A172 (cell line): ENCODE measurements around the gene ADGRG3. TPM values are rescaled to one million over a fixed set of nuclear protein-coding genes. Genes with fewer than 3 reads are reported as not detected.

Experiments
- DNase-seq: peaks from one replicate; pipeline ENCODE4 v3.0.0-alpha.2; 2015; ENCODE audit warnings: low spot score
- total RNA-seq: library from RNA; depleted of rRNA; stranded (reverse); fragments of >200 nt; shearing (Covaris generic); gene quantifications from 2 replicates; pipeline ENCODE4 v1.2.3, GENCODE V29; 2014; rRNA removed

The ADGRG3 gene
- total RNA-seq, result not detected in 2 replicates

DNA sequence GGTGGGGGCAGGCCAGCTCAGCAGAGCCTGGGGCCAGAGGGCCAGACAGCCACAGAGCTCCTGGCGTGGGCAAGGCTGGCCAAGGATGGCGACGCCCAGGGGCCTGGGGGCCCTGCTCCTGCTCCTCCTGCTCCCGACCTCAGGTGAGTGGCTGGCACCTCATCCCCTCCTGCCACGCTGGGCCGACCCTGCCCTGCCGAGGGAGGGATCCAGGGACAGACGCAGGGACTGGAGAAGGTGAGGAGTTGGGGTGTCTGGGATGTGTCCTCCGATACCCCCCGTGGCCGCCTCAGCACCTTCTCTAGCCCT is at the start of gene ADGRG3:
TSS of gene ADGRG3 (plus strand) at position 44 of the 309 bp plus-strand sequence. CDS start at position 86, 42 bp downstream.
- no peak for DNase-seq

DNA sequence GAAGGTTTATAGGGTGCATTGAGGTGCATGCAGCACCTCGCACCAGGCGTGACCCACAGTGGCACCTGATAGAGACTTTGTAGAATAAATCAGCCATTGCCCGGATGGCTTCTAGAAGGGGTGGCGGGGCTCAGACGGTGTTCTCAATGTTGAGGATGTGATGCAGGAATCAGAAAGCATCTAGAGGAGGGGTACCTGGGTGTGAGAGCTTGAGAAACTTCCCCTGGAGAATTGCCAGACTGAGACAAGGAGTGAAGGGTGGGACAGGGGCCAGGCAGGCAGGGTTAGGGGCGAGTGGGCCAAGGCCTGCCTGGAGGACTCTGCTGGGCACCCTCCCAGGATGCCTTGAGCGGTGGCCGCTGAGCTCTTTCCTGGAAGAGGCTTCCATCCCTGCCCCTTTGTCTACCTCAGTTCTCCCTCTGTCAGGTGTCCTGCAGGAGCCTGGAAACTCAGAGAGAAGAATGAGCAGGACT is 48.9 kb upstream of the ADGRG3 start:
- DNase-seq, result no peak

DNA sequence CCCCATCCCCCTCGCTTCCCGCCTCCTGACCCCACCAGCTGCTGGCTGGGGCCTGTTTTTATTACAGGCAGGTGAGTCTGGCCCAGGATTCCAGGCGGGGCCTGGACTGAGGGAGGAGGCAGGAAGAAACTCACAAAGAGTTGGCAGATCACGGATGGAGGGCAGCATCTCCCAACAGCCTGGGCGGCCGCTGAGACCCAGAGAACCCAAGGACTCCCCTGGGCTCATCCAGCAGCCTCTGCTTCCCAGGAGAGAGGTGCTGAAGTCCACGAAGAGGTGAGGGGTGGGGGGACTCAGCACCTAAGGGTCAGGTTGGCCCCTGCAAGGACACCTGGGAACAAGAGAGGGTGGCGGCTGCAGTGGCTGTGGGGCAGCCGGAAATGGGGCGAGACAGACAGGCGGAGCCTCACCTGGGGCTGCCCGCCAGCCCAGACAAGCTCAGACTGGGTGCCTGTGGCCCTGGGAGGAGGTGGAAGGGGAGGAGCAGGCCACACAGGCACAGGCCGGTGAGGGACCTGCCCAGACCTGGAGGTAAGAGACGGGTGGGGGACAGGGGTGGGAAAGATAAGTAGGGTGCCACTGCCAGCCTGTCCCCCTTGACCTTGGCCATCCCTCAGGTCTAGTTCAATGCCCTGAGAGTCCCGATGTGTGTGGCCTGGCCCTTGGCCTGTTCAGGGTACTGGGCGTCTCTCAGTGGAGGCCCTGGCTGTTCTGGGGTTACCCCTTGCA is 48.3 kb upstream of the ADGRG3 start:
- no peak for DNase-seq

DNA sequence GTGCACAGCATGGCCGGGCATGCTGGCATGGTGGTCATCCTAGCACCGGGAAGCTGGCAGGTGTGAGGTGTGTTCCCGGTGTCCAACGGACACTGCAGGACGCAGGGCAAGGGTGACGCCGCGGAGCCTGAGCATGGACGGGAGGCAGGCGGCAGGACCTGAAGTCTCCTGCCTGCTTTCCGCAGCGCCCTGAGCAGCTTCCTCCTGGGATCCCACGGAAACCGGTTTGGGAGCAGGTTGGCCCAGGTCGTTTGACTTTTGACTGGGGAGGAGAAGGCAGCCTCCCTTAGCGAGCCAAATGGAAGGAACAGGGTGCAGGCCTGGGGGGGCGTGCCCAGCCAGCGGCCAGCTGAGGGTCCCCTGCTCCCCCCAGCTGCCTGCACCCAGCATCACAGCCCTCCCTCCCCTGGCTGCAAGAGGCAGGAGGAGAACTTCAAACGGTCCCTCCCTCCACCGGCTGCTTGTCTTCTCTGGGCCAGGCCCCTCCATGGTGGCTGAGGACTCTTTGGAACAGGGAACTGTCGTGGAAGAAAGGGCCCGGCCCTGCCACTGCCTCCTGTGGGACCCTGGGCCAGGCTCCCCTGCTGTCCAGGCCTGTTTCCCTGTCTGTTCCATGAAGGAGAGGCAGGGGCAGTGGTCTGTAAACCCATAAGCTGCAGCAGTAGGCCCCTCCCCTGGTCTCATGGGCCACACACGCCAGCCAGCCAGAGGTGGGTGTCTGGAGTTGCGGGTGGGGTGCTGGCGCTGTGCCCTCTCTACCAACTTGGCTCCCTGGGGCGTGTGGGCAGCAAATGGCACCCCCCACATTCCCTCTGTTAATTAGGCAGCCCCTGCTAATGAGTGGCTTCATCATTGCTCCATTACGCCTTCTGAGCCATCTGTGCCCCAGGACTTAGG is 47.5 kb upstream of the ADGRG3 start:
- DNase-seq, result no peak

GRCh38 chr16:57621521-57622271 is 46.4 kb upstream of the ADGRG3 start:
- DNase-seq, result no peak

DNA sequence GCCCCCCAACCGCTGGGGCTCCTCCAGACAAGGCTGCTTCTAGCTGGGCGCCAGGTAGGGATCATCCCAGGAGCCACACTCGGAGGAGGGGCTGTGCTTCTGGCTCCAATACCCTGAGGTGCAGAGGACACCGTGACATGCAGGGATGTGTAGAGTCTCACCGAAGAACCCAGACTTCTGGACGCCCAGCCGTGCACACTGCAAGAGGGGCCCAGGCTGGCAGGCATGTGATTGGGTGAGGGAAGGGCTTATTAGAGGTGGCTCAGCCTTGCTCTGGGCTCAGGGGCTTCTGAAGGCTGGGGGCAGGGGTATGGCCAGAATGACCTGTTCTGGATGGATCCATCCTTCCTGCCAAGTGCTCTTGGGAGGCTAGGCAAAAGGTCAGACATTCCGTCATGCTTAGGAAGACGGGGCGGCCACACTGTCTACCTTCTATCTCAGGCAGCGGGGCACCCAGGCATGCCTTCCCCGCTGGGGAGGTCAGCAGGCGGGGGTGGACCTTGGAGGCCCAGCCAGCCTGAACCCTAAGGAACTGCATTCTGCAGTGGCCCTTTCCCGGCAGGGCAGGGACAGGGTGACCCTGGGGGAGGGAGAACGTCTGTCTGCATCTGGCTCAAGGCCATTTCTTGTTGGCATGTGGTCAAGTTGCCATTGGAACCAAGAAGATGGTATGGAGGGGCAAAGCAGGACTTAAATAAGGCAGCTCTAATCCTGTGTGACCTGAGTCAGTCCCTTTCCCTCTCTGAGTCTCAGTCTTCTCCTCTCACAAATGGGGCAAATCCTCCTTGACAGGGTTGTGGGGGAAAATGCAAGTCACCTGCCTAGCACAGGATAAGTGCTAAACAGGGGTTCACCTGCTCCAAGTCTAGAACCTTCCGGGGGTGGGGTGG is 45.5 kb upstream of the ADGRG3 start:
- no peak for DNase-seq

DNA sequence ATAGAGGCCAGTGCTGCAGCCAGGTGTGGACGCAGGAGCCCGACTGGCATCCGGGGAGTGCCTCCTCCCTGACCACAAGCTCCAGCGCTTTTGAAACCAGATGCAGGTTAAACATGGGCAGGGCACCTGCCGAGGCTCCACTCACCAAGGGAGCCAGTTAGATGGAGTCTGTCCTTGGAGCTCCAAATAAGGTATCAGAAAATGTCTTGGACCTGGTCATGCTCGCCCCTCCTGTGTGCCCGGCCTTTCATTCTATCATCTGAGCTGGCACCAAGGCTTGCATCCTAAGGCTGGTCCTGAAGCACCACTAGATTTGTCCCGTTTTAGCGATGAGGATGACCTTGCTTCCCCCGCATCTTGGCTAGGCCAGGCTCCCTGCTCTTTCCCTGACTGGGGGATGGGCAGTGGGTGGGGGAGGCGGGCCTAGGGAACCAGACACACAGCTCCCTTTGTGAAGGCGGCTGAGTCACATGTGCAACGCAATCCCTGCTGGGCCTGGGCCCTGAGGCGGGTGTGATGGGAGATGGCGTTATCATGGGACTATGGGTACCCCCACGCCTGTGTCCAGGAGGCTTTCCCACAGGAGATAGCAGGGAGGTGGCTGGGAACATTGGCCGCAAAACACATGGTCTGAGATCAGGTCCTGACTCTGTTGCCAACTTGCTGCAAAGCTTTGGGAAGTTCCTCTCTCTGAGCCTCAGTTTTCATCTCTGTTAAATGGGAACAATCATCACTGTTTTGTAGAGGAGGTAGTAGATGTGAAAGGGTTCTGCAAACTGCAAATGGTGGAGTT is 44.7 kb upstream of the ADGRG3 start:
- no peak for DNase-seq

GRCh38 chr16:57624044-57624688 is 43.9 kb upstream of the ADGRG3 start:
- DNase-seq, result no peak

GRCh38 chr16:57624806-57625500 is 43.2 kb upstream of the ADGRG3 start:
- DNase-seq, result no peak

DNA sequence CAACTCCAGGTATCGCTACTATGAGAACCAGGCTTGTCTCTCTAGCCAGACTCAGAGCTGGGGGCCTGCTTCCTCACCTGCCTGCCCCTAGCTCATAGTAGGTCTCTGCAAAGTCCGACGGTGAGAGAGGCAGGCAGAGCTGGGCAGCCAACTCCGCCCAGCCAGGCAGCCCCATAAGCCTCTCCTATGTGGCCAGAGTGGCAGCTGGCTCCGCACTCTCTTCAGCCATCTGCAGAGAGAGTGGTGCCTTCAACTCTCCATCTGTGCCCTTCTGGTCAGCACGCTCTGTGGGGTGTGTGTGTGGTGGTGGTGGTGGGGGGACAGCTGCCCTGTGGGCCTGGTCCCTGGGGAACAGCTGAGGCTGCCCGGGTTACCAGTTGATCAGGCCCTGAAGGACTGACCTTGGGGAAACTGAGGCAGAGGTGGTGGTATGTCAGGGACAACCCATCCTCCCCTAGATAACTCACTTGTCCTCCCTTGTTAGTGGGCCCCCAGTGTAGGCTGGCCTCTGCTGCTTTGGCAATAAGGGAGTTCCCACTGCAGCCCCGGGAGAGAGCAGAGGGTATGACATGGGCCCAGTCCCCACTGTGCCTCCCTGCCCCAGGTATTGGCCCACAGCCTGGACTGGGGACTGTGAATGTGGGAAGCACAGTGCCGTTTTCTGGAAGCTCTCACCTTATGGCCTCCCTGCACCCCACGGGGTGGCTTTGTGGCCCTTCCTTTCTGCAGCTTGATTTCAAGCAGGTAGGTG is 41.5 kb upstream of the ADGRG3 start:
- no peak for DNase-seq

DNA sequence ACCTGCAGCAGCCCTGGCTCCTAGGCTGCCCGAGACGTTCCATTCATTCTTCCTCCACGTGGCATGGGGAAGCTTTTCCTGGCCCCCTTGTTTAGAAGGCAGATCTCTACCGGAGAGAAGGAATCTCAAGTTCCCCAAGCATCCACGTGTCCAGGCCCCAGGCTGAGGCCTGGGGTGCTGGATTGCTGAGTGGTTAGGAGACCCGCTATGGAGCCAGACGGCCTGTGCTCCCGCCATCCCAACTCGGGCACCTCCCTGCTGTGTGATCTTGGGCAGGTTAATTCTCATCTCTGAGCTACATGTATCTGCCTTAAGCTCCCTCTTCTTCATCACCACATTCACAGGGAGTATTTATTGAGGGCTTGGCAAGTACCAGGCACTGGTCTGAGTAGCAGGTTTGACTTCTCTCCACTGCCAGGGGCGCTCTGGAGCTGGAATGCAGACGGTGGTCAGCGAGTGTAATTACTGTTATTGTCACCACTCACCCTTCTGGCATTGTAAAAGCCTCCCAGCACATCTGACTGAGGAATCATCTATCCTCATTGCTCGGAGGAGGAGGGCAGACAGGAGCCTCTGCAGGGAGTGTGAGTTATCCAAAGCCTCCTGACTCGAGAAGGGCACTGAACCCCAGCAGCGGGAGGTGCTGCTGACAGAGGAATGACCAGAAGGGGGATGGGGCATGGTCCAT is 40.8 kb upstream of the ADGRG3 start:
- DNase-seq, result peak; percentile 99

DNA sequence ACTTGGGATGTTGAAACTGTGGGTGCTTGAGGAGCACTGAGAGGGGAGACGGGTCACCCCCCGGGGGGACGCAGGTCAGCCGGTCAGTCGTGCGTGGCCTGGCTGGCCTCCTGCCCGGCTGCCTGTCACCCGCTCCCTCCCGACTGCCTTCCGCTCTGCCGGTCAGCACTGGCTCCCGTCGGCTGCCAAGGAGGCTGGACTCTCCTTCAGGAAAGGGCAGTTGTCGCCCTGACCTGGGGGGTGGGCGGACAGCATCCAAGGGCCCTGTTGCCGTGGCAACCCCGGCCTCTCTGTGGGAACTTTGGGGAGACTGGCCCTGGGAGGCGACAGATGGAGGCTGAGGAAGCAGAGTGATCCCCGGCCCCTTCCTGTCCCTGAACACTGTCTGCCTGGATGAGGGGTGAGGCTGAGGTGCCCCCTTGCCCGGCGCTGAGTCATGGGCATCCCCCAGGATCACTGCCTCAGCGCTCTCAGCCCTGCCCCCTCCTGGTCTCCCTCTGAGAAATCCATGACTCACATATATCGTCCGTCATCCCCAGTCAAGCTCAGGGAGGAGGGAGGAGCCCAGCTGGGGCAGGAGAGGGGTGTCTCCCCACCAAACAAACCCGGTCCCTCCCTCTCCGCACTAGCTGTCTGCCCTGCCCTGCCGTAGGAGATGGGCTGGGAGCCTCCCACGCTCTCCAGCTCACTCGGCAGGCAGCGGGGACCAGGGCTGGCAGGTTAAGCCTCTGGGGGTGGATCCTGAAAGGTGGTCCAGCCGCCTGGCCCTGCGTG is 39.9 kb upstream of the ADGRG3 start, which contains the start of gene ADGRG1:
TSS of gene ADGRG1 (plus strand) at position 623 of the 774 bp plus-strand sequence. CDS start 21,658 bp downstream, outside the sequence.
- peak; percentile 99 for DNase-seq

DNA sequence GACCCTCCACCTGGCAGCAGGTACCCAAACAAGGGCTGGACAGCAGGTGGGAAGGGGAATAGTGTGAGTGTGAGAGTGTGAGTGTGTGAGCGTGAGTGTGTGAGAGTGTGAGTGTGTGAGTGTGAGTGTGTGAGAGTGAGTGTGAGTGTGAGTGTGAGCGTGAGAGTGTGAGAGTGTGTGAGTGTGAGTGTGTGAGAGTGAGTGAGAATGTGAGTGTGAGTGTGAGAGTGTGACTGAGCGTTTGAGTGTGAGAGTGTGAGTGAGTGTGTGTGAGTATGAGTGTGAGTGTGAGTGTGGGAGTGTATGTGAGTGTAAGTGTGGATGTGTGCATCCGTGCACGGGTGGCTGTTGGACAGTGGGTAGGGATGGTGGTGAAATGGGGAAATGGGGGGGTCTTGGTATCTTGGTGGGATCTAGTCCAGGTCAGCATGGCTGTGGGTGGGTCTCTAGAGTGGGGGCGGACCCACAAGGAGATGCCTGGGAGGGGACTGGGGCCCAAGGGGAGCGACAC is 39.3 kb upstream of the ADGRG3 start:
- DNase-seq, result no peak

- DNase-seq, result no peak
Observed at GRCh38 chr16:57629516-57630406, 38.3 kb upstream of the ADGRG3 start.

DNA sequence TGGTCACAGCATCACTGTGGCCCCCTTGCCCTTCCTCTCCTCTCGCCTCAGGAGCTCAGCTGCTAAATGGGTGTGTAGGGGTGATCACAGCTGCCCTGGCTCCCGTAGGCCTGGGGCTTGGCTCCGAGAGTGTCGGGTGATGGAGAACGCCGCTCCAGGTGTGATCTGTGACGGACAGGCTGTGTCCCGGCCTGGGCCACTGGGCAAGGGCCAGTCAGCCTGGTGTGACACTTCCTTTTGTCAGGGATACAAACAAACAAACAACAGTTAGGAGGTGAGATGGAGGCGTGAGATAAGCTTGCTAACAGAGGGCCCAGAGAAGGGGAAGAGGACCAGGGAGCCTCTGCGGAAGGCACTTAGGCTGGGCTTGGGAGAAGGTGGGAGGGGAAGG is 37.7 kb upstream of the ADGRG3 start:
- DNase-seq, result no peak
